K562 (cell line): ENCODE data around the gene CATSPER1. TPM values are rescaled to one million over a fixed set of nuclear protein-coding genes. Genes with fewer than 3 reads are reported as not detected.
A peak's percentile ranks its signal among the peaks of the same experiment; 100 is the strongest.

Experiments used
- ATAC-seq: fragments of 200-7000 bp; cut with Tn5 transposase; 3 replicates; pipeline ENCODE4 v1.9.1; 2020; ENCODE audit warnings: moderate library complexity
- BruUV-seq: library from RNA; stranded (reverse); fragments of 400-500 nt; replicated peaks from 2 replicates; lab custom pipeline; 2021; lab: Mats Ljungman, UMichigan
- CTCF ChIA-PET: fragments of 300-600 bp; formaldehyde crosslinking; extraction: SDS; loops from one replicate; lab custom pipeline; 2021; ENCODE audit warnings: low intra/inter-chr PET ratio; lab: Yijun Ruan, JAX
- POLR2A ChIA-PET: fragments of 300-600, 350-650 bp; sonication (Branson Sonifier 250); formaldehyde crosslinking; extraction: SDS; loops from one replicate; lab custom pipeline; 2021; ENCODE audit warnings: antibody characterized with exemption, inconsistent platforms; lab: Yijun Ruan, JAX
- DNase-seq, 4 experiments: peaks; one replicate each; pipeline versions ENCODE4 v3.0.0 to v3.0.0-alpha.2; 2011 to 2018; ENCODE audit warnings: low spot score in 3 of 4, mixed read lengths in 3 of 4; ENCODE audit errors: extremely low read depth in 1 of 4
- FAIRE-seq: peaks from 2 replicates; lab custom pipeline; 2011; peaks lifted over from hg19 to GRCh38; lab: Jason Lieb, UNC
- H2AFZ ChIP-seq: 2 replicates; pipeline ENCODE4 v1.6.0; 2011; ENCODE audit warnings: low read depth, low read length, control low read depth, inconsistent platforms
- H3K27ac ChIP-seq: fragments of 200-600 bp; 3 replicates; pipeline ENCODE4 v1.8.0; 2011; ENCODE audit warnings: low read depth, mild to moderate bottlenecking, control low read depth, inconsistent platforms, low read length, moderate library complexity, mixed read lengths; ENCODE audit errors: extremely low read depth
- H3K27me3 ChIP-seq, 2 experiments: fragments of 300-600 bp in 1 of 2; 2 replicates in 1 of 2; 3 replicates in 1 of 2; pipeline versions ENCODE4 v1.6.0 to v1.8.0; 2011; ENCODE audit warnings: inconsistent platforms in 2 of 2, low read length in 2 of 2, mild to moderate bottlenecking in 1 of 2, mixed read lengths in 1 of 2, moderate library complexity in 1 of 2; ENCODE audit not compliant: control insufficient read depth in 2 of 2, insufficient read depth in 2 of 2
- H3K36me3 ChIP-seq: fragments of 300-600 bp; 3 replicates; pipeline ENCODE4 v1.8.0; 2011; ENCODE audit warnings: mild to moderate bottlenecking, low read length, inconsistent platforms; ENCODE audit not compliant: control insufficient read depth, insufficient read depth
- H3K4me1 ChIP-seq, 2 experiments: fragments of 200-600 bp in 1 of 2; replicated peaks in 1 of 2; 2 replicates in 1 of 2; 3 replicates in 1 of 2; pipeline versions ENCODE4 v1.5.1 to v1.8.0; 2011; ENCODE audit warnings: inconsistent platforms in 2 of 2, low read length in 2 of 2, mild to moderate bottlenecking in 1 of 2, mixed read lengths in 1 of 2, moderate library complexity in 1 of 2; ENCODE audit not compliant: control insufficient read depth in 2 of 2, insufficient read depth in 2 of 2
- H3K4me2 ChIP-seq: 2 replicates; pipeline ENCODE4 v1.6.1; 2011; ENCODE audit warnings: low read length, control low read depth, inconsistent platforms, mixed read lengths; ENCODE audit not compliant: insufficient read depth
- H3K4me3 ChIP-seq: fragments of 200-600 bp; sonication (generic), shearing (Covaris generic); 2 replicates; pipeline ENCODE4 v1.5.1; 2016; ENCODE audit warnings: control low read depth, inconsistent platforms
- H3K79me2 ChIP-seq: fragments of 200-600 bp; 3 replicates; pipeline ENCODE4 v1.8.0; 2011; ENCODE audit warnings: low read length, inconsistent platforms; ENCODE audit not compliant: control insufficient read depth, insufficient read depth
- H3K9ac ChIP-seq, 2 experiments: 2 replicates each; pipeline versions ENCODE4 v1.6.0 to v1.6.1; 2011; ENCODE audit warnings: low read depth in 2 of 2, low read length in 2 of 2, control low read depth in 1 of 2, inconsistent platforms in 1 of 2, mild to moderate bottlenecking in 1 of 2, mixed read lengths in 1 of 2; ENCODE audit not compliant: insufficient read depth in 1 of 2
- H3K9me1 ChIP-seq: one replicate; pipeline ENCODE4 v1.6.0; 2011; ENCODE audit warnings: inconsistent platforms, mild to moderate bottlenecking, low read length, moderate library complexity; ENCODE audit not compliant: control insufficient read depth, insufficient read depth
- H3K9me3 ChIP-seq: replicated peaks from 2 replicates; pipeline ENCODE4 v1.5.1; 2011; ENCODE audit warnings: low read depth, low read length, inconsistent platforms; ENCODE audit not compliant: control insufficient read depth, insufficient read depth
- H4K20me1 ChIP-seq: replicated peaks from 2 replicates; pipeline ENCODE4 v1.6.1; 2011; ENCODE audit warnings: low read length, inconsistent platforms, mixed read lengths; ENCODE audit not compliant: control insufficient read depth, insufficient read depth
- ETS1 ChIP-seq: conservative IDR thresholded peaks from 2 replicates; pipeline ENCODE4 v1.6.1; 2011; ENCODE audit warnings: low read depth, mild to moderate bottlenecking, low read length; ENCODE audit not compliant: control insufficient read depth
- EZH2 ChIP-seq: IDR thresholded peaks from 2 replicates; pipeline ENCODE4 v1.6.1; 2012; ENCODE audit warnings: low read depth, mild to moderate bottlenecking, inconsistent platforms, low read length, borderline replicate concordance
- MEF2D ChIP-seq: conservative IDR thresholded peaks from 2 replicates; pipeline ENCODE4 v1.6.1; 2016; ENCODE audit warnings: low read depth, missing genetic modification characterization, missing compliant biosample characterization
- PPARD ChIP-seq: fragments of 250-450 bp; sonication (Bioruptor Pico); IDR thresholded peaks from 2 replicates; pipeline ENCODE4 v1.8.0; 2022; ENCODE audit warnings: inconsistent platforms, mild to moderate bottlenecking, moderate library complexity
- RBM25 ChIP-seq: fragments of 200-400 bp; formaldehyde crosslinking; IDR thresholded peaks from 2 replicates; pipeline ENCODE4 v1.6.1; 2018; ENCODE audit warnings: low read length, low read depth, moderate library complexity; ENCODE audit not compliant: severe bottlenecking
- SP1 ChIP-seq: sonication (generic); formaldehyde crosslinking; IDR thresholded peaks from 2 replicates; pipeline ENCODE4 v1.8.1; 2022; ENCODE audit warnings: mild to moderate bottlenecking, missing genetic modification reagents
- ZNF121 ChIP-seq: sonication (generic); formaldehyde crosslinking; conservative IDR thresholded peaks from 2 replicates; pipeline ENCODE4 v1.8.0; 2022; ENCODE audit warnings: missing genetic modification reagents
- ZZZ3 ChIP-seq: fragments of 450-650 bp; IDR thresholded peaks from 2 replicates; pipeline ENCODE4 v1.6.1; 2016; ENCODE audit warnings: antibody characterized with exemption, mild to moderate bottlenecking, moderate library complexity
- WGBS: fragments of 100-300 bp; shearing (Covaris generic); methylation state at CpG from one replicate; pipeline ENCODE4 v1.1.6; 2016; ENCODE audit warnings: low coverage, mixed read lengths; ENCODE audit not compliant: insufficient coverage; ENCODE audit errors: missing lambda C conversion rate; 5-methylcytosine and 5-hydroxymethylcytosine counted together
- in situ Hi-C: fragments of 300-500 bp; cut with MboI; formaldehyde crosslinking; loops from 4 replicates; pipeline ENCODE4 v1.15.0; 2018; ENCODE audit warnings: inconsistent platforms, mixed read lengths
- intact Hi-C: fragments of 100-400 bp; cut with micrococcal nuclease; formaldehyde crosslinking; loops from 2 replicates; pipeline ENCODE4 v1.14.2; 2022
- polyA plus RNA-seq, 8 experiments: library from polyadenylated mRNA; depleted of rRNA in 4 of 8; stranded (reverse) in 5 of 8; unstranded in 3 of 8; fragments of >200 nt; fragmentation: Nextera tagmentation in 2 of 8; fragmentation: Illumina TruSeq in 1 of 8; extraction: Ambion mirVana in 2 of 8; extraction: Trizol in 1 of 8; gene quantifications; 2 replicates each; pipeline versions ENCODE4 v1.2.1 to v1.2.3, GENCODE V29; 2011 to 2014; ENCODE audit warnings: inconsistent platforms in 1 of 8, missing spikeins in 1 of 8
- total RNA-seq, 7 experiments: library from RNA; depleted of rRNA in 6 of 7; stranded (reverse); fragments of >200 nt in 6 of 7; fragmentation: Illumina TruSeq in 2 of 7; extraction: Trizol in 2 of 7; gene quantifications; 2 replicates each; pipeline versions ENCODE4 v1.2.1 to v1.2.3, GENCODE V29; 2011 to 2021; ENCODE audit warnings: low replicate concordance in 1 of 7

The CATSPER1 gene
- total and polyA plus RNA-seq, 9 of the 15 experiments (the other 6 are each of a cell fraction or from before 2014, with no cell fraction given): 0.21 to 3.3 (median 0.76) TPM

GRCh38 chr11:66066751-66067150, 40.5 kb upstream of the CATSPER1 start (continued):
- TF ChIP-seq PPARD: no peak

- Histone ChIP-seq H3K4me1 (peaks cover 13 to 16% of the 10 kb centered on the region in 2 experiments), H3K27me3 (no peaks in the 10 kb centered on the region), H4K20me1 (peaks cover 4% of the 10 kb centered on the region; the same call in 1 of the 2 replicates), H3K9ac (no peak overlapping the region), H3K27ac (no peak overlapping the region), H3K9me3 (no peaks in the 10 kb centered on the region), H3K4me2 (no peak overlapping the region), H3K4me3 (no peak overlapping the region), H3K36me3 (peaks cover 97% of the 10 kb centered on the region), H2AFZ (no peak overlapping the region), H3K79me2 (peaks cover 4% of the 10 kb centered on the region; the same call in 1 of the 3 replicates), H3K9me1 (no peaks in the 10 kb centered on the region)
- no peak for TF ChIP-seq SP1 (CRISPR knock-in tag)
- peak; percentile 62 for TF ChIP-seq RBM25
- TF ChIP-seq EZH2: no peak
- TF ChIP-seq ETS1: no peak
- TF ChIP-seq ZNF121 (CRISPR knock-in tag): peak; percentile 80
- TF ChIP-seq ZZZ3: no peak
- TF ChIP-seq MEF2D: no peak
- DNase-seq: no peak
- ATAC-seq: no peak
- ChIA-PET POLR2A (interaction anchor here (1.8 to 2.4 kb wide), 2 partner anchors 12 kb away, joined by 7 to 32 read pairs; partner anchors contain the start of gene SF3B2), CTCF (no interaction called here)
- no peak for FAIRE-seq
- BruUV-seq: no TSS peak
- in situ Hi-C loops: no loop called here
- intact Hi-C loops: no loop called here
- WGBS: 97% methylated on average over 1 of the region's 1 CpG
These were observed 38.3 kb upstream of the CATSPER1 start for GRCh38 chr11:66064571-66064970.
